GM12874 (cell line): Measurements from ENCODE around the gene GNAT1.

Experiments used
- CTCF ChIP-seq: IDR thresholded peaks from 2 replicates; pipeline ENCODE4 v1.5.1; 2011; ENCODE audit warnings: low read depth, mild to moderate bottlenecking, control low read depth, low read length, moderate library complexity; ENCODE audit not compliant: insufficient read depth

The GNAT1 gene

GRCh38 chr3:50168791-50169190 is 22.6 kb upstream of the GNAT1 start:
- no peak for TF ChIP-seq CTCF

GRCh38 chr3:50169232-50169832 is 22.1 kb upstream of the GNAT1 start:
- TF ChIP-seq CTCF: no peak

GRCh38 chr3:50169858-50170257 is 21.6 kb upstream of the GNAT1 start:
- TF ChIP-seq CTCF: no peak

GRCh38 chr3:50170689-50171088 is 20.7 kb upstream of the GNAT1 start:
- no peak for TF ChIP-seq CTCF

GRCh38 chr3:50171540-50172301 is 19.7 kb upstream of the GNAT1 start:
- no peak for TF ChIP-seq CTCF

GRCh38 chr3:50172626-50173220 is 18.7 kb upstream of the GNAT1 start:
- no peak for TF ChIP-seq CTCF

GRCh38 chr3:50173685-50174516 is 17.5 kb upstream of the GNAT1 start:
- TF ChIP-seq CTCF: no peak
